GM19395 (cell line): ENCODE measurements around the gene TPST2.

Experiments
- ATAC-seq: cut with Tn5 transposase; IDR thresholded peaks from one replicate; pipeline ENCODE4 v1.9.1; 2021; ENCODE audit warnings: mild to moderate bottlenecking, moderate library complexity; ENCODE audit not compliant: unreplicated experiment

TPST2 gene

DNA sequence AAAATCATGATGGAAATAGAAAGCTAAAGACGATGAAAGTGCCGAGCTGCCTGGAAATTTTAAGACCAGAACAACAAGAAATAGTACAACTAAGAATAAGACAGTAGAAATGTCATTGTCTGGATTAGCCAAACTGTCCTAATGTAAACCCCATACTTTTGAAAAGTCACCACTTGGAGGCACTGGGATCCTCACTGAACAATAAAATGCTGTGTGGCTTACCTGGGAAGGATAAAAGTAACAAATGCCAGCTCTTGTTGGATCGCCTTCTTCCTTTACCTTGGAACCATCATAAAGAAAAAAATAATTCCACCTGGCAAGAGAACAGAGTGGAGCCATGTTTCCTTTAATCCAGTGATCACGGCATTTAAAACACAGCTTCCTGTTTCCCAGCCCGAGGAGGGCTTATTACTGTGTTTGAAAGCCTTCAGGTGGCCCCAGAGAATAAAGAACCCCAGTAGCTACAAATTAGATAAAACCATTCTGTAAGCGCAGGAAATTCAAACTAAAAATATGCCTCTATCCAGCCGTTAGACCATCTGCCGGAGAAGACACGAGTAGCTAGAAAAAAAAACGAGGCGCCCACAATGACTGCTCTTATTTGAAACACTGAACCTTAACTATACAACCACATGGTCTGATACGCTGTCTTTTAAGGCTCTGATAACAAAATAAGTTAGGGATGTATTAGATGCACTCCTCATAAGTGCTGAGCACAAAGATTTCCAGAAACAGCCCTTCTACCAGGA lies 110.7 kb downstream of the TPST2 start:
- ATAC-seq = no peak

DNA sequence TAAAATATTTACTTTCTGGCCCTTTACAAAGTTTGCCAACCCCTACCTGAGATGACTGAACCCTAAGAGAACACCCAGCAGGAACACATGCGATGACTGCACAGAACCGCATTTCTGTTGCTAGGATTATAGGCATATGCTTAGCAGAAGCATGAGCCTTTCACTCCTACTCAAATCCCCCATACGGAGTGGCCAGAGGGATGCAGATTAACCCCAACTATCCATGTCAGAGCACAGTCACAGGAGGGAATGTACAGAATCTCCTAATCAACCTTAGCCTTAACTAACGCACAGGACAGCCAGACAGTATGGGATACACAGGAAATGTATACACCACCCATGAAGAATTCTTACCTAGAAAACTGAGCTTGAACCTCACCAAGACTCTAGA lies 112.6 kb downstream of the TPST2 start:
- ATAC-seq = no peak

DNA sequence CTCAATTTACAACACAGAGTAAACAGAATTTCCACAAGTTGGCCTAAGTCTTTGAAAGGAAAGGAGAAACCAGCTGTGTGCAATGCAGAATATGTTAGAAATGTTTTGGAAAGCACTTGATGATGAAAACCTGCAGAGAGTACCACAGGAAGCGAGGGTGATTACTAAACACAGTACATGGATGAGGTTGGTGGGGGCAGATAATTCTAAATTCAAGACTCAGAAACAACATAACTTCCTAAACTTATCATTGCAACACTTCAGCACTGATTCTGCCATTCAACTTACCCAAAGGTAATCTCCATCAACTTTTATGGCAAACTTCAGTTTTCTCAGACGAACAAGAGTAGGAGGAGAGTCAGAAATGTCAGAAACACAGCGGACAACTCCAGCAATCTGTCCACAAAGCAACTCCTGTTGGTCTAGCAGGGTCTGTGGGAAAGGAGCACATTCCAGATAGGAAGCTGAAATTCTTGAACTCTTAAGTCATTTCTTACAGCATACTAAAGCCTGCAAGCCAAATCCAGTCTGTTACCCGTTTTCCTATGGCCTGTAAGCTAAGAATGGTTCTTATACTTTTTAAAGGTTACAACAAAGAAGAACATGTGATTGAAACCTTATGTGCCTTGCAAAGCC lies 113.1 kb downstream of the TPST2 start:
- no peak for ATAC-seq

DNA sequence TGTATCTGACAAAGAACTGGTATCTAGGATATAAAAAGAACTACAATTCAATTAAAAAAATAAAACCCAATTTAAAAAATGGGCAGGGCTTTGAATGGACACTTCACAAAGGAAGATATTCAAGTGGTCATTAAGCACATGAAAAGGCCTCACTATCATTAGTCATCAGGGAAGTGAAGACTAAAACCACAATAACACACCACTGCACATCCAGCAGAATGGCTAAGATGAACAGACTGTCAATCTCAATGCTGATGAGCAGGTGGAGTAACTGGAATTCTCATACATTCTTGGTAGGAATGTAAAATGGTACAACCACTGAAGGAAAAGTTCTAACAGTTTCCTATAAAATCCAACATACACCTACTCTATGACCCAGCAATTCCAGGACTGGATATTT lies 115.2 kb downstream of the TPST2 start:
- ATAC-seq = no peak
